Right cardiac atrium (tissue), 5 donors: ENCODE results near the gene HDAC7. TPM values are rescaled to one million over a fixed set of nuclear protein-coding genes. Genes with fewer than 3 reads are reported as not detected.
"Not testable (repeated sequence)": the region's sequence is repeated elsewhere in the genome, so short reads cannot be mapped to it uniquely, and the experiment has no call there.

Source experiments
- ATAC-seq, 2 donors: fragments of 200-7000 bp; cut with Tn5 transposase; one replicate each; pipeline versions ENCODE4 v1.8.0 to v1.9.1; 2020; ENCODE audit warnings: moderate library complexity in 2 of 2, mild to moderate bottlenecking in 1 of 2
- DNase-seq, 3 donors: peaks; one replicate each; pipeline ENCODE4 v3.0.0-alpha.2; 2020
- H3K27ac ChIP-seq: one replicate; pipeline ENCODE4 v1.5.1; 2013; ENCODE audit warnings: mild to moderate bottlenecking, low read length, control low read depth, moderate library complexity
- H3K27me3 ChIP-seq: one replicate; pipeline ENCODE4 v1.6.1; 2013; ENCODE audit not compliant: control insufficient read depth, insufficient read depth
- H3K4me1 ChIP-seq: one replicate; pipeline ENCODE4 v1.6.1; 2013; ENCODE audit warnings: low read length; ENCODE audit not compliant: control insufficient read depth, insufficient read depth
- H3K4me3 ChIP-seq: one replicate; pipeline ENCODE4 v1.5.1; 2013; ENCODE audit warnings: low read length, control low read depth
- H3K9me3 ChIP-seq: one replicate; pipeline ENCODE4 v1.6.1; 2013; ENCODE audit warnings: low read length; ENCODE audit not compliant: control insufficient read depth
- whole genome bisulfite sequencing: extraction: QIAGEN DNeasy Blood & Tissue Kit; methylation state at CpG from one replicate; pipeline ENCODE4 v1.1.7; 2013; 5-methylcytosine and 5-hydroxymethylcytosine counted together
- intact Hi-C, 4 donors: fragments of 100-400 bp; cut with DNase I; formaldehyde crosslinking; loops; one replicate each; pipeline versions ENCODE4 v1.11.0 to v1.14.0; 2022 to 2023
- polyA plus RNA-seq: library from polyadenylated mRNA; stranded (reverse); fragments of 200-250 nt; gene quantifications from one replicate; pipeline ENCODE4 v1.2.3, GENCODE V29; 2013
- total RNA-seq, 4 donors: library from RNA; stranded (reverse); fragmentation: NEBNext Ultra II Directional; extraction: Animal tissue kit (Norgen Biotek cat#: 25700); gene quantifications; one replicate each; pipeline ENCODE4 v1.2.1, GENCODE V29; 2021
- donor health status: healthy with polysubstance abuse.
- donor health status: DM: no; HTN: yes; CAD: no.
- donor health status: DM: no; HTN: no; CAD: no.
- donor health status: DM: no; HTN: yes; CAD: no; lungs with severe emphysema.
- donor health status: DM: yes; HTN: yes; CAD: no.

HDAC7 gene
- total and polyA plus RNA-seq, 5 donors, result 38.0 to 60.1 (median 49.7) TPM

- peak overlapping the region; percentile 72 for H3K27ac ChIP-seq
- no peaks in the 10 kb centered on the region for H3K9me3 ChIP-seq
- H3K4me1 ChIP-seq, result peaks cover 56% of the 10 kb centered on the region
- intact Hi-C loops, result no loop called here
- no peaks in the 10 kb centered on the region for H3K27me3 ChIP-seq
- ATAC-seq (no peak), DNase-seq (peak in 1 of 3 donors; percentile 35)
- H3K4me3 ChIP-seq, result no peak overlapping the region
- WGBS, result 20% methylated on average over 2 of the region's 2 CpGs
Measured at GRCh38 chr12:47811072-47811396, 8.7 kb downstream of the HDAC7 start.

GRCh38 chr12:47809518-47809917 is 10.2 kb downstream of the HDAC7 start:
- 84% methylated on average over 9 of the region's 9 CpGs for WGBS
- ATAC-seq, intact Hi-C loops, H3K27me3 ChIP-seq, H3K9me3 ChIP-seq, H3K4me3 ChIP-seq, H3K27ac ChIP-seq: not testable (repeated sequence)
- peak in 1 of 3 donors; percentile 33 for DNase-seq
- peaks cover 60% of the 10 kb centered on the region for H3K4me1 ChIP-seq

GRCh38 chr12:47808574-47809365 is 10.9 kb downstream of the HDAC7 start:
- no peaks in the 10 kb centered on the region for H3K9me3 ChIP-seq
- peak in 2 of 3 donors; percentile 62 to 63 for DNase-seq

GRCh38 chr12:47808050-47808449 is 11.7 kb downstream of the HDAC7 start:
- intact Hi-C loops, result no loop called here
- no peaks in the 10 kb centered on the region for H3K27me3 ChIP-seq
- WGBS, result 9% methylated on average over 9 of the region's 9 CpGs
- no peaks in the 10 kb centered on the region for H3K9me3 ChIP-seq
- no peak overlapping the region for H3K4me3 ChIP-seq
- ATAC-seq (no peak), DNase-seq (peak in 2 of 3 donors; percentile 74 to 77)
- peak overlapping the region; percentile 86 for H3K27ac ChIP-seq
- peaks cover 60% of the 10 kb centered on the region for H3K4me1 ChIP-seq

More at GRCh38 chr12:47808574-47809365, 10.9 kb downstream of the HDAC7 start:
- H3K4me3 ChIP-seq, result no peak overlapping the region
- H3K4me1 ChIP-seq, result peaks cover 57% of the 10 kb centered on the region
- intact Hi-C loops, result no loop called here
- no peak for ATAC-seq
- peak overlapping the region; percentile 86 for H3K27ac ChIP-seq
- WGBS, result 48% methylated on average over 9 of the region's 9 CpGs
- no peaks in the 10 kb centered on the region for H3K27me3 ChIP-seq

- H3K4me1 ChIP-seq, result peaks cover 65% of the 10 kb centered on the region
- no peaks in the 10 kb centered on the region for H3K9me3 ChIP-seq
- H3K4me3 ChIP-seq, result no peak overlapping the region
- H3K27ac ChIP-seq, result peak overlapping the region; percentile 86
- ATAC-seq (peak in 1 of 2 donors; percentile 24), DNase-seq (peak in 2 of 3 donors; percentile 80 to 85)
- no peaks in the 10 kb centered on the region for H3K27me3 ChIP-seq
- 30% methylated on average over 5 of the region's 5 CpGs for WGBS
- intact Hi-C loops, result no loop called here
Measured at GRCh38 chr12:47807338-47807737, 12.4 kb downstream of the HDAC7 start.

- WGBS, result 29% methylated on average over 2 of the region's 2 CpGs
- no peaks in the 10 kb centered on the region for H3K9me3 ChIP-seq
- H3K27me3 ChIP-seq, result no peaks in the 10 kb centered on the region
- intact Hi-C loops, result no loop called here
- ATAC-seq (no peak), DNase-seq (peak in 2 of 3 donors; percentile 41 to 58)
- no peak overlapping the region for H3K4me3 ChIP-seq
- H3K27ac ChIP-seq, result peak overlapping the region; percentile 5
- H3K4me1 ChIP-seq, result peaks cover 72% of the 10 kb centered on the region
Measured at GRCh38 chr12:47805417-47805816, 14.3 kb downstream of the HDAC7 start.

GRCh38 chr12:47804171-47804570 is 15.5 kb downstream of the HDAC7 start:
- intact Hi-C loops, result loop anchor here in 3 of 4 donors (5.0 kb wide), 1 partner anchor 33 kb away; no protein-coding TSS in a partner anchor
- H3K27ac ChIP-seq, result peak overlapping the region; percentile 31
- no peaks in the 10 kb centered on the region for H3K27me3 ChIP-seq
- H3K9me3 ChIP-seq, result no peaks in the 10 kb centered on the region
- ATAC-seq (no peak), DNase-seq (peak in 2 of 3 donors; percentile 45 to 61)
- H3K4me1 ChIP-seq, result peaks cover 81% of the 10 kb centered on the region
- no peak overlapping the region for H3K4me3 ChIP-seq
- WGBS, result 17% methylated on average over 8 of the region's 8 CpGs

- Histone ChIP-seq H3K27ac (peak overlapping the region; percentile 33), H3K4me1 (peaks cover 74% of the 10 kb centered on the region), H3K9me3 (no peaks in the 10 kb centered on the region), H3K4me3 (no peak overlapping the region), H3K27me3 (no peaks in the 10 kb centered on the region)
- ATAC-seq, result no peak
- DNase-seq, result peak in 2 of 3 donors; percentile 58 to 60
- WGBS, result 56% methylated on average over 12 of the region's 12 CpGs
- intact Hi-C loops, result loop anchor here in 3 of 4 donors (5.0 kb wide), 1 partner anchor 34 kb away; no protein-coding TSS in a partner anchor
Measured at GRCh38 chr12:47803191-47803875, 16.4 kb downstream of the HDAC7 start.

- WGBS, result 18% methylated on average over 5 of the region's 5 CpGs
- H3K9me3 ChIP-seq, result no peaks in the 10 kb centered on the region
- no peak overlapping the region for H3K4me3 ChIP-seq
- no peaks in the 10 kb centered on the region for H3K27me3 ChIP-seq
- intact Hi-C loops, result loop anchor here in 3 of 4 donors (5.0 kb wide), 1 partner anchor 35 kb away; no protein-coding TSS in a partner anchor
- DNase-seq (peak in 2 of 3 donors; percentile 40 to 44), ATAC-seq (no peak)
- H3K4me1 ChIP-seq, result peaks cover 65% of the 10 kb centered on the region
- peak overlapping the region; percentile 13 for H3K27ac ChIP-seq
Measured at GRCh38 chr12:47802312-47802711, 17.4 kb downstream of the HDAC7 start.

- intact Hi-C loops, result loop anchor here in 3 of 4 donors (5.0 kb wide), 1 partner anchor 35 kb away; no protein-coding TSS in a partner anchor
- DNase-seq (peak in 2 of 3 donors; percentile 60 to 63), ATAC-seq (peak in 1 of 2 donors; percentile 17)
- H3K4me3 ChIP-seq, result no peak overlapping the region
- WGBS, result 44% methylated on average over 9 of the region's 9 CpGs
- peak overlapping the region; percentile 13 for H3K27ac ChIP-seq
- H3K4me1 ChIP-seq, result peaks cover 63% of the 10 kb centered on the region
- no peaks in the 10 kb centered on the region for H3K9me3 ChIP-seq
- H3K27me3 ChIP-seq, result no peaks in the 10 kb centered on the region
Measured at GRCh38 chr12:47801904-47802246, 17.8 kb downstream of the HDAC7 start.
